K562 (cell line): Measurements from ENCODE around the gene PLTP. TPM values are rescaled to one million over a fixed set of nuclear protein-coding genes. Genes with fewer than 3 reads are reported as not detected.

Experiments
- ATAC-seq: fragments of 200-7000 bp; cut with Tn5 transposase; 3 replicates; pipeline ENCODE4 v1.9.1; 2020; ENCODE audit warnings: moderate library complexity
- BruUV-seq: library from RNA; stranded (reverse); fragments of 400-500 nt; replicated peaks from 2 replicates; lab custom pipeline; 2021; lab: Mats Ljungman, UMichigan
- CTCF ChIA-PET: fragments of 300-600 bp; formaldehyde crosslinking; extraction: SDS; loops from one replicate; lab custom pipeline; 2021; ENCODE audit warnings: low intra/inter-chr PET ratio; lab: Yijun Ruan, JAX
- POLR2A ChIA-PET: fragments of 300-600, 350-650 bp; sonication (Branson Sonifier 250); formaldehyde crosslinking; extraction: SDS; loops from one replicate; lab custom pipeline; 2021; ENCODE audit warnings: antibody characterized with exemption, inconsistent platforms; lab: Yijun Ruan, JAX
- DNase-seq, 4 experiments: peaks; one replicate each; pipeline versions ENCODE4 v3.0.0 to v3.0.0-alpha.2; 2011 to 2018; ENCODE audit warnings: low spot score in 3 of 4, mixed read lengths in 3 of 4; ENCODE audit errors: extremely low read depth in 1 of 4
- FAIRE-seq: peaks from 2 replicates; lab custom pipeline; 2011; peaks lifted over from hg19 to GRCh38; lab: Jason Lieb, UNC
- H2AFZ ChIP-seq: 2 replicates; pipeline ENCODE4 v1.6.0; 2011; ENCODE audit warnings: low read depth, low read length, control low read depth, inconsistent platforms
- H3K27ac ChIP-seq: fragments of 200-600 bp; 3 replicates; pipeline ENCODE4 v1.8.0; 2011; ENCODE audit warnings: low read depth, mild to moderate bottlenecking, control low read depth, inconsistent platforms, low read length, moderate library complexity, mixed read lengths; ENCODE audit errors: extremely low read depth
- H3K27me3 ChIP-seq, 2 experiments: fragments of 300-600 bp in 1 of 2; 2 replicates in 1 of 2; 3 replicates in 1 of 2; pipeline versions ENCODE4 v1.6.0 to v1.8.0; 2011; ENCODE audit warnings: inconsistent platforms in 2 of 2, low read length in 2 of 2, mild to moderate bottlenecking in 1 of 2, mixed read lengths in 1 of 2, moderate library complexity in 1 of 2; ENCODE audit not compliant: control insufficient read depth in 2 of 2, insufficient read depth in 2 of 2
- H3K36me3 ChIP-seq: fragments of 300-600 bp; 3 replicates; pipeline ENCODE4 v1.8.0; 2011; ENCODE audit warnings: mild to moderate bottlenecking, low read length, inconsistent platforms; ENCODE audit not compliant: control insufficient read depth, insufficient read depth
- H3K4me1 ChIP-seq, 2 experiments: fragments of 200-600 bp in 1 of 2; replicated peaks in 1 of 2; 2 replicates in 1 of 2; 3 replicates in 1 of 2; pipeline versions ENCODE4 v1.5.1 to v1.8.0; 2011; ENCODE audit warnings: inconsistent platforms in 2 of 2, low read length in 2 of 2, mild to moderate bottlenecking in 1 of 2, mixed read lengths in 1 of 2, moderate library complexity in 1 of 2; ENCODE audit not compliant: control insufficient read depth in 2 of 2, insufficient read depth in 2 of 2
- H3K4me2 ChIP-seq: 2 replicates; pipeline ENCODE4 v1.6.1; 2011; ENCODE audit warnings: low read length, control low read depth, inconsistent platforms, mixed read lengths; ENCODE audit not compliant: insufficient read depth
- H3K4me3 ChIP-seq: fragments of 200-600 bp; sonication (generic), shearing (Covaris generic); 2 replicates; pipeline ENCODE4 v1.5.1; 2016; ENCODE audit warnings: control low read depth, inconsistent platforms
- H3K79me2 ChIP-seq: fragments of 200-600 bp; 3 replicates; pipeline ENCODE4 v1.8.0; 2011; ENCODE audit warnings: low read length, inconsistent platforms; ENCODE audit not compliant: control insufficient read depth, insufficient read depth
- H3K9ac ChIP-seq, 2 experiments: 2 replicates each; pipeline versions ENCODE4 v1.6.0 to v1.6.1; 2011; ENCODE audit warnings: low read depth in 2 of 2, low read length in 2 of 2, control low read depth in 1 of 2, inconsistent platforms in 1 of 2, mild to moderate bottlenecking in 1 of 2, mixed read lengths in 1 of 2; ENCODE audit not compliant: insufficient read depth in 1 of 2
- H3K9me1 ChIP-seq: one replicate; pipeline ENCODE4 v1.6.0; 2011; ENCODE audit warnings: inconsistent platforms, mild to moderate bottlenecking, low read length, moderate library complexity; ENCODE audit not compliant: control insufficient read depth, insufficient read depth
- H3K9me3 ChIP-seq: replicated peaks from 2 replicates; pipeline ENCODE4 v1.5.1; 2011; ENCODE audit warnings: low read depth, low read length, inconsistent platforms; ENCODE audit not compliant: control insufficient read depth, insufficient read depth
- H4K20me1 ChIP-seq: replicated peaks from 2 replicates; pipeline ENCODE4 v1.6.1; 2011; ENCODE audit warnings: low read length, inconsistent platforms, mixed read lengths; ENCODE audit not compliant: control insufficient read depth, insufficient read depth
- CTBP1 ChIP-seq: fragments of 450-650 bp; IDR thresholded peaks from 2 replicates; pipeline ENCODE4 v1.6.1; 2016; ENCODE audit warnings: borderline replicate concordance
- DDX20 ChIP-seq: fragments of 450-650 bp; IDR thresholded peaks from 2 replicates; pipeline ENCODE4 v1.6.1; 2016; ENCODE audit warnings: missing genetic modification characterization, low read depth, mild to moderate bottlenecking, missing compliant biosample characterization, moderate library complexity
- DLX4 ChIP-seq: fragments of 250-450 bp; sonication (Bioruptor Pico); IDR thresholded peaks from 2 replicates; pipeline ENCODE4 v1.6.1; 2021; ENCODE audit warnings: mild to moderate bottlenecking
- HDAC8 ChIP-seq: fragments of 450-650 bp; IDR thresholded peaks from 2 replicates; pipeline ENCODE4 v1.6.1; 2016; ENCODE audit warnings: mild to moderate bottlenecking, missing genetic modification characterization, moderate library complexity, missing compliant biosample characterization
- HNRNPK ChIP-seq: fragments of 200-400 bp; formaldehyde crosslinking; IDR thresholded peaks from one replicate; pipeline ENCODE4 v1.6.1; 2018; ENCODE audit warnings: mild to moderate bottlenecking, low read depth, low read length; ENCODE audit not compliant: poor library complexity, severe bottlenecking
- L3MBTL2 ChIP-seq: fragments of 450-650 bp; IDR thresholded peaks from 2 replicates; pipeline ENCODE4 v1.6.1; 2016; ENCODE audit warnings: mild to moderate bottlenecking, moderate library complexity
- POLR2AphosphoS5 ChIP-seq: IDR thresholded peaks from 2 replicates; pipeline ENCODE4 v1.6.1; 2011; ENCODE audit warnings: mild to moderate bottlenecking, low read depth, low read length, moderate library complexity; ENCODE audit not compliant: control insufficient read depth, insufficient read depth
- POLR2G ChIP-seq: fragments of 200-400 bp; formaldehyde crosslinking; IDR thresholded peaks from 2 replicates; pipeline ENCODE4 v1.6.1; 2017; ENCODE audit warnings: low read depth, mild to moderate bottlenecking, antibody characterized with exemption, low read length, moderate library complexity
- RBM22 ChIP-seq: fragments of 200-400 bp; formaldehyde crosslinking; IDR thresholded peaks from 2 replicates; pipeline ENCODE4 v1.6.1; 2018; ENCODE audit warnings: low read length, low read depth; ENCODE audit not compliant: poor library complexity, severe bottlenecking
- RBM39 ChIP-seq: fragments of 200-400 bp; formaldehyde crosslinking; optimal IDR thresholded peaks from 2 replicates; pipeline ENCODE3; 2018; ENCODE audit warnings: low read depth, low read length
- SUPT5H ChIP-seq: fragments of 450-650 bp; IDR thresholded peaks from 2 replicates; pipeline ENCODE4 v1.6.1; 2016
- TAF7 ChIP-seq: fragments of 450-650 bp; IDR thresholded peaks from 2 replicates; pipeline ENCODE4 v1.6.1; 2016; ENCODE audit warnings: missing genetic modification characterization, missing compliant biosample characterization
- THAP7 ChIP-seq: fragments of 250-450 bp; sonication (Bioruptor Pico); IDR thresholded peaks from 2 replicates; pipeline ENCODE4 v1.5.0; 2021
- ZNF740 ChIP-seq, 3 experiments: fragments of 200-800 bp in 1 of 3; sonication (Bioruptor generic) in 1 of 3; sonication (generic) in 1 of 3; formaldehyde crosslinking in 1 of 3; IDR thresholded peaks; 2 replicates each; pipeline versions ENCODE4 v1.6.1 to v1.8.0; 2016 to 2022; ENCODE audit warnings: mild to moderate bottlenecking in 2 of 3, missing compliant biosample characterization in 2 of 3, missing genetic modification characterization in 2 of 3, missing genetic modification reagents in 1 of 3
- WGBS: fragments of 100-300 bp; shearing (Covaris generic); methylation state at CpG from one replicate; pipeline ENCODE4 v1.1.6; 2016; ENCODE audit warnings: low coverage, mixed read lengths; ENCODE audit not compliant: insufficient coverage; ENCODE audit errors: missing lambda C conversion rate; 5-methylcytosine and 5-hydroxymethylcytosine counted together
- in situ Hi-C: fragments of 300-500 bp; cut with MboI; formaldehyde crosslinking; loops from 4 replicates; pipeline ENCODE4 v1.15.0; 2018; ENCODE audit warnings: inconsistent platforms, mixed read lengths
- intact Hi-C: fragments of 100-400 bp; cut with micrococcal nuclease; formaldehyde crosslinking; loops from 2 replicates; pipeline ENCODE4 v1.14.2; 2022
- polyA plus RNA-seq, 8 experiments: library from polyadenylated mRNA; depleted of rRNA in 4 of 8; stranded (reverse) in 5 of 8; unstranded in 3 of 8; fragments of >200 nt; fragmentation: Nextera tagmentation in 2 of 8; fragmentation: Illumina TruSeq in 1 of 8; extraction: Ambion mirVana in 2 of 8; extraction: Trizol in 1 of 8; gene quantifications; 2 replicates each; pipeline versions ENCODE4 v1.2.1 to v1.2.3, GENCODE V29; 2011 to 2014; ENCODE audit warnings: inconsistent platforms in 1 of 8, missing spikeins in 1 of 8
- total RNA-seq, 7 experiments: library from RNA; depleted of rRNA in 6 of 7; stranded (reverse); fragments of >200 nt in 6 of 7; fragmentation: Illumina TruSeq in 2 of 7; extraction: Trizol in 2 of 7; gene quantifications; 2 replicates each; pipeline versions ENCODE4 v1.2.1 to v1.2.3, GENCODE V29; 2011 to 2021; ENCODE audit warnings: low replicate concordance in 1 of 7
- TF ChIP-seq, protein P1 (sequence below): fragments of 250-450 bp; sonication (Bioruptor Pico); IDR thresholded peaks from 2 replicates; pipeline ENCODE4 v1.4.0; 2020; ENCODE audit warnings: mild to moderate bottlenecking

The PLTP gene
- total and polyA plus RNA-seq, 9 of the 15 experiments (the other 6 are each of a cell fraction or from before 2014, with no cell fraction given), result 2.8 to 29.3 (median 17.6) TPM

GRCh38 chr20:45949542-45950329, 37.8 kb upstream of the PLTP start:
- intact Hi-C loops, result no loop called here
- Histone ChIP-seq H3K36me3 (peaks cover 84% of the 10 kb centered on the region), H3K27me3 (no peaks in the 10 kb centered on the region), H4K20me1 (peaks cover 12% of the 10 kb centered on the region; the same call in 1 of the 2 replicates), H3K9me3 (no peaks in the 10 kb centered on the region), H3K4me2 (no peak overlapping the region), H3K9me1 (peaks cover 8% of the 10 kb centered on the region), H3K79me2 (no peaks in the 10 kb centered on the region), H3K9ac (peak overlapping the region in 1 of 2 experiments; percentile 15; a peak in 1 of 4 replicates), H3K27ac (no peak overlapping the region), H2AFZ (no peak overlapping the region), H3K4me1 (peaks cover 5 to 36% of the 10 kb centered on the region in 2 experiments), H3K4me3 (no peak overlapping the region)
- 91% methylated on average over 13 of the region's 13 CpGs for WGBS
- FAIRE-seq (no peak), DNase-seq (no peak), ATAC-seq (no peak)
- no TSS peak for BruUV-seq
- in situ Hi-C loops, result no loop called here
- POLR2A ChIA-PET, result interaction anchor here (0.6 to 3.7 kb wide), 9 partner anchors 10 to 153 kb away, joined by 3 to 20 read pairs (median 4); partner anchors contain the start of gene PCIF1
- CTCF ChIA-PET, result no interaction called here
- 0 out of 2 replicates have a peak, but pooled peaks have one; percentile 42 for TF ChIP-seq SUPT5H
- no peak for TF ChIP-seq L3MBTL2
- peak; percentile 16; the same call in 1 of the 2 replicates for TF ChIP-seq POLR2AphosphoS5
- TF ChIP-seq HNRNPK, result no peak
- no peak for TF ChIP-seq HDAC8 (tag)
- TF ChIP-seq RBM39, result no peak
- TF ChIP-seq POLR2G, result peak; percentile 66
- no peak for TF ChIP-seq DDX20 (tag)
- TF ChIP-seq DLX4, result no peak
- TF ChIP-seq, protein P1, sequence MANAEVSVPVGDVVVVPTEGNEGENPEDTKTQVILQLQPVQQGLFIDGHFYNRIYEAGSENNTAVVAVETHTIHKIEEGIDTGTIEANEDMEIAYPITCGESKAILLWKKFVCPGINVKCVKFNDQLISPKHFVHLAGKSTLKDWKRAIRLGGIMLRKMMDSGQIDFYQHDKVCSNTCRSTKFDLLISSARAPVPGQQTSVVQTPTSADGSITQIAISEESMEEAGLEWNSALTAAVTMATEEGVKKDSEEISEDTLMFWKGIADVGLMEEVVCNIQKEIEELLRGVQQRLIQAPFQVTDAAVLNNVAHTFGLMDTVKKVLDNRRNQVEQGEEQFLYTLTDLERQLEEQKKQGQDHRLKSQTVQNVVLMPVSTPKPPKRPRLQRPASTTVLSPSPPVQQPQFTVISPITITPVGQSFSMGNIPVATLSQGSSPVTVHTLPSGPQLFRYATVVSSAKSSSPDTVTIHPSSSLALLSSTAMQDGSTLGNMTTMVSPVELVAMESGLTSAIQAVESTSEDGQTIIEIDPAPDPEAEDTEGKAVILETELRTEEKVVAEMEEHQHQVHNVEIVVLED (CRISPR knock-in tag), result no peak
- no peak for TF ChIP-seq CTBP1
- peak; percentile 53; the same call in 1 of the 2 replicates for TF ChIP-seq ZNF740 (CRISPR knock-in tag; IDR thresholded peaks at IDR 0.05)
- TF ChIP-seq ZNF740 (tag; IDR thresholded peaks at IDR 0.05), result no peak
- TF ChIP-seq THAP7 (CRISPR knock-in tag), result no peak
- peak; percentile 28 for TF ChIP-seq RBM22
- TF ChIP-seq TAF7, result no peak
